COLO668 (cell line): Measurements from ENCODE around the gene NKAIN1.
A peak's percentile ranks its signal among the peaks of the same experiment; 100 is the strongest.
"Not testable (repeated sequence)": the region's sequence is repeated elsewhere in the genome, so short reads cannot be mapped to it uniquely, and the experiment has no call there.

ENCODE experiments used
- DNase-seq: peaks from one replicate; lab custom pipeline; 2025; ENCODE audit not compliant: unreplicated experiment; lab: John Stamatoyannopoulos, UW

NKAIN1 gene

GRCh38 chr1:31239653-31240241, at the start of gene NKAIN1:
NKAIN1 (minus strand) TSS chr1:31239887; CDS start chr1:31239547, 340 bp downstream.
- peak; percentile 65 for DNase-seq

GRCh38 chr1:31289021-31289420, 49.3 kb upstream of the NKAIN1 start:
- no peak for DNase-seq

- not testable (repeated sequence) for DNase-seq
These were observed 48.1 kb upstream of the NKAIN1 start for GRCh38 chr1:31287791-31288190.

- DNase-seq: not testable (repeated sequence)
These were observed 42.7 kb upstream of the NKAIN1 start for GRCh38 chr1:31282426-31282825.

- DNase-seq: no peak
These were observed 33.9 kb upstream of the NKAIN1 start for GRCh38 chr1:31273619-31274018.

- no peak for DNase-seq
These were observed 32.7 kb upstream of the NKAIN1 start for GRCh38 chr1:31272369-31272768.

- no peak for DNase-seq
These were observed 26.9 kb upstream of the NKAIN1 start for GRCh38 chr1:31266547-31266946.

GRCh38 chr1:31264790-31265386, 25.2 kb upstream of the NKAIN1 start:
- DNase-seq: no peak

- no peak for DNase-seq
These were observed 23.7 kb upstream of the NKAIN1 start for GRCh38 chr1:31263408-31263807.

GRCh38 chr1:31262393-31262792, 22.7 kb upstream of the NKAIN1 start:
- DNase-seq: not testable (repeated sequence)

- no peak for DNase-seq
These were observed 22.2 kb upstream of the NKAIN1 start for GRCh38 chr1:31261916-31262315.

- no peak for DNase-seq
These were observed 20.1 kb upstream of the NKAIN1 start for GRCh38 chr1:31259746-31260145.

- no peak for DNase-seq
These were observed 18.9 kb upstream of the NKAIN1 start for GRCh38 chr1:31258581-31258980.

GRCh38 chr1:31257213-31257612, 17.5 kb upstream of the NKAIN1 start:
- DNase-seq: no peak

GRCh38 chr1:31249854-31250253, 10.2 kb upstream of the NKAIN1 start:
- DNase-seq: no peak

- DNase-seq: no peak
These were observed 8.6 kb upstream of the NKAIN1 start for GRCh38 chr1:31248276-31248675.

- DNase-seq: no peak
These were observed 4.6 kb upstream of the NKAIN1 start for GRCh38 chr1:31244326-31244725.

- DNase-seq: no peak
These were observed 4.0 kb upstream of the NKAIN1 start for GRCh38 chr1:31243501-31244286.

- DNase-seq: no peak
These were observed 1.6 kb upstream of the NKAIN1 start for GRCh38 chr1:31241321-31241720.

- peak; percentile 65 for DNase-seq
These were observed 587 bp downstream of the NKAIN1 start for GRCh38 chr1:31238986-31239613.

- no peak for DNase-seq
These were observed 1.1 kb downstream of the NKAIN1 start for GRCh38 chr1:31238612-31238985.

GRCh38 chr1:31234870-31235269, 4.8 kb downstream of the NKAIN1 start:
- DNase-seq: no peak
